ENCODE measurements around the gene RILP. TPM values are rescaled to one million over a fixed set of nuclear protein-coding genes. Genes with fewer than 3 reads are reported as not detected.

The RILP gene
- polyA plus RNA-seq, 10 donors, result 2.9 to 5.6 (median 3.7) TPM

DNA sequence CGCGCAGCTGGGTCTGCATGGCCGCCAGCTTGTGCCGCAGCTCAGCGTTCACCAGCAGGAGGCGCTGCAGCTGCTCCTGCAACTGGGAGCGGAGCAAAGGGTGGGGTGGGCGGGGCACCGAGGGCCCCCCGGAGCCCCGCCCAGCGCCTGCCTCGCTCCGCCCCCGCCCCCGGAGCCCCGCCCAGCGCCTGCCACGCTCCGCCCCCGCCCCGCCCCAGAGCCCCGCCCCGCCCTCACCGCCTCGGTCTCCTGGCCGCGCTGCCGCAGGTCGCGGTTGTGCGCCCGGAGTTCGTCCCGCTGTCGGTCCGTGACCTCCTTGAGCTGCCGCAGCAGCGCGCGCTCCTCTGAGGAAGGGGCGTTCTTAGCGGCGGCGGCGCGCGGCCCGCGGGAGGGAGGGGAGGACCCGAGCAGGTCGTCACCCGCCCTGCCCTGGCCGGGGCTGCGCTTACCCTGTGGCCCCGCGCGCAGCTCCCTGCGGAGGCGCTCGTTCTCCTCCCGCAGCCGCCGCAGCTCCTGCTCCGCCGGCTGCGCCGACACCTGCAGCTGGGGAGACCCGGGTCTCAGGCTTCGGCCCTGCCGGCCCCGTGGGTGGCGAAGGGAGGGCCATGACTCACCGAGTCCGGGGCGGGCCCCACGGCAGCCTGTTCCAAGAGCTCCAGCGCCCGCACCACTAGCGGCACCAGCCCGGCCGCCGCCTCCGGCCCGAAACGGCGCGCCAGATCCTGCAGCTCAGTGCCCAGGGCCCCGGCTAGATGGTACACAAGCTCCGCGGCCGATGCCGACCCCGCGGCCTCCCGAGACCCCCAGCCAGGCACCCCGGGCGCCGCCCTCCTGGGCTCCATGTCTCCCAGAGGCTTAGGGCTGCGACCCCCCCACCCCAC is 463 bp downstream of the RILP start:
- DNase-seq, result peak; percentile 94 to 98 (median 97)

DNA sequence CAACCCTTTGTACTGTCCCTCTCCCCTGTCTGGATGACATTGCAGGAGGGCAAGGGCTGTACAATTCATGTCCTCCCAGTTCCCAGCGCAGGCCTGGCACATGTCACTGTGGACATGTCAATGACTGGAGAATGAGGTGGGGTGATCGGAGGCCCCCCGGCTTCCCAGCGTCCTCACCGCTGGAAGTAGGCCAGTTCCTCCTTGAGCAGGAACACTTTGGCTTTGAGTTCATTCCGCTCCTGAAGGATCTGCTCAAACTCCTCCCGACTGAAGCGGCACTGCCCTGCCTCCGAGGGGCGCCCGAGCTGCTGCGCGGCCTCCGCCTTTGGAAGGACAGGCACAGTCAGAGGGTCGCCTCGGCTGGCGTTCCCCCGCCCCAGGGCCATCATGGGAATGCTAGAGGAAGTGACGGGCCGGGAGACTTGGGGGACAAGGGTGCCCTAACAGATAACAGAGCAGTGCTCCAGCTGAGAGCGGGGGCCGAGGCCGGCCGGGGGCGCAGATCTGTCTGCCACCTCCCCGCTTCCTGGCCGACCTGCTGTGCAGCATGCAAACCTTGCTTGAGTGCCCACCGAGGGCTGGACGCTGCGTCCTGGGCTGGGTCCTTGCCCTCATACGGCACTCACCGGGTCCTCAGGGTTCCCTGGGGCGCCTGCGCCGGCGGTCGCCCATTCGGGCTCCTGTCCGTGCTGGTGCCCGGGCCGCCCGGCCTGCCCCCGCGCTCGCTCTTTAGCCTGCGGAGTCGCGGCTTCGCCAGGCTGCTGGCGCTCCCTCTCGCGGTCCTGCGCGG is 1.3 kb downstream of the RILP start:
- peak in 1 of 3 donors; percentile 70 for DNase-seq

DNA sequence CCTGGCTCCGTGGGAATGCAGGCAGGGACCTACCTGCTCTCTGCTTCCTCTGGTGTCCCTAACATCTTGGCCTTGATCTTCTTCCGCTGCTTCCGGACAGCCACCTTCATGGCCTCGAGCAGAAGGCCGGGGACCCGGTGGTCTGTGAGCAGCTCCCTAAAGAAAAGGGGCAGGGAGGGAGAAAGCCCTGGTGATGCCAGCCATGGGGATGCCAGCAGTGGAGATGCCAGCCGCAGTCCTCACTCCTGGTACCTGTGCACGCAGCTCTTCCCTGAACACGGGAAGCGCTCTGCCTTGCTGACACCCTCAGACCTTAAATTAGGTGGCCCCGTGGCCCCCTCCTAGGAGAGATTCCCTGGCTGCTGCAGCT is 1.9 kb downstream of the RILP start:
- no peak for DNase-seq

- DNase-seq, result no peak
These were observed 3.3 kb downstream of the RILP start for GRCh38 chr17:1646199-1646875.

- DNase-seq, result peak in 1 of 3 donors; percentile 74
These were observed 4.2 kb downstream of the RILP start, which contains the start of gene SCARF1 for GRCh38 chr17:1645207-1646171. Gene SCARF1, minus strand, starts transcription at chr17:1645732. Its CDS starts 35 bp downstream, at chr17:1645697.

DNA sequence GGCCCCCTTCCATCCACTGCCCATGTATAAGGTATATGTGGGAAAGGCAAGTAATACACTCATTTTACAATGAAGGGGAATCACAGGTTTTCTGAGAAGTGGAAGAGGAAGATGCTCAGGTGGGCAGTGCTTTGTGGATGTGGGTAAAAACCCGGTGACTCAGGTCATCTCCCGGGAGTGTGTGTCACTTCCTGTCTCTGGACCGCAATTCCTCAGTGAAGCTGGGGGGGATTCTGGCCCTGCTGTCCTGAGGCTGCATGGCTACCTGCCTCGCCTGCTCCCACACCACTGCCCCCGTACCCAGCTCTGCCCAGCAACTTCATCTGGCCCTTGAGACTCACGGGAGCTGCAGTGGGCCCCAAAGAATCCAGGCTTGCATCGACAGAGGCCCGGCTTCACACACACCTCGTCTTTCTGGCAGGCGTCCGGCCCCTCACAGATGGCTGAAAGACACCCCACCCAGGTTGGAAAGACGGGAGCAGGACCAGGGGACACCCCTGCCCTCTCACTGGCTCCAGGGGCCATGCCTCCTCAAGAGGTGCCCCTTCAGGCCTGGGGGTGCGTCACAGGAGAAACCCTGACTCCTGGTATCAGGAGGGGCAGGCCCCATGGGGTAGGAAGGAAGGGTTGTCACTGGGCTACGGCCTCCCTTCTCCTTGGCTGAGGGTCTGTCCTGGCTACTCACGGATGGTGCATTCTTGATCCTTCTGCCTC is 5.0 kb downstream of the RILP start:
- no peak for DNase-seq

GRCh38 chr17:1643999-1644492 is 5.6 kb downstream of the RILP start:
- peak in 1 of 3 donors; percentile 55 for DNase-seq

- peak in 1 of 3 donors; percentile 53 for DNase-seq
These were observed 6.2 kb downstream of the RILP start for GRCh38 chr17:1643293-1643998.

DNA sequence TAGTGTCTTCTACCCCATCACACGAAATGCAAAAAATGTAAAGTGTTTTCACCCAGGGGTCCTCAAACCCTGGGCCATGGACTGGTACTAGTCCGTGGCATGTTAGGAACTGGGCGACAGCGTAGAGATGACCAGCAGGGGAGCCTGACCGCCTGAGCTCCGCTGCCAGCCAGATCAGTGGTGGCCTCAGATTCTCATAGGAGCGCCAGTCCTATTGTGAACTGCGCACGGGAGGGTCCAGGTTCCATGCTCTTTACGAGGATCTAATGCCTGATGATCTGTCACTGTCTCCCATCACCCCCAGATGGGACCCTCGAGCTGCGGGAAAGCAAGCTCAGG is 8.6 kb downstream of the RILP start:
- DNase-seq, result no peak

DNA sequence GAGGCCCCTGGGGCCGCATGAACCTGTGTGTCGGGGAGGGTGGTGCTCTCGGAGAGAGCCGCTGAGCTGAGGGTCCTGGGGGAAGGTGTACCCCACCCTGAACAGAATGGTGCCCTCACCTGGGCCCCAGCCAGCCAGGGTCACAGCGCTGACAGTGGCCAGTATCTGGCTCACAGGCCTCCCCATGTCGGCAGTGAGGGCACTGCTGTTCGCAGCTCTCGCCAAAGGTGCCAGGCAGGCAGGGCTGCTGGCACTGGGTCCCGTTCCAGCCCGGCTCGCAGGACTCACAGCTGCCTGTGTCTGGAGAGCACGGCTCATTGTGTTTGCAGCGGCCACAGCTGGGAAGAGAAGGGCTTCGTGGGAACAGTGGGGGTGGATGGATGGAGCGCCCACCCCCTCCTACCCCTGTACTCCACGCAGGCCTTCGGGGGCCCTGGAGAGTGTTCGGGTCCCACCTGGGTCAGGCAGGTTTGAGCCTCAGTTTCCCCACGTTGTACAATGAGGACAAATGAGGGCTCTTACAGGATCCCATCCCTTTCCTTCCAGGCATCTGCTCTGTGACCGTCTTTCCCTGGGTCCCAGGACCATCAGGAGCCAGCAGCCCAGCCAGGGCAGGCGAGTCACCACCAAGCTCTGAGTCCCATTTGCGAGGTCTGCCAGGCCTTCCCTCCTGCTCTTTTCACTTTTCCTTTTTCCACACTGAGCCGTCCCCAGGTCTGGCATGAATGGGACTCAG is 9.2 kb downstream of the RILP start:
- peak in 1 of 3 donors; percentile 42 for DNase-seq

- DNase-seq, result no peak
These were observed 10.0 kb downstream of the RILP start for GRCh38 chr17:1639549-1640180.

- DNase-seq, result no peak
These were observed 10.9 kb downstream of the RILP start for GRCh38 chr17:1638624-1639300.

- peak in 1 of 3 donors; percentile 60 for DNase-seq
These were observed 11.5 kb downstream of the RILP start for GRCh38 chr17:1638171-1638590.

DNA sequence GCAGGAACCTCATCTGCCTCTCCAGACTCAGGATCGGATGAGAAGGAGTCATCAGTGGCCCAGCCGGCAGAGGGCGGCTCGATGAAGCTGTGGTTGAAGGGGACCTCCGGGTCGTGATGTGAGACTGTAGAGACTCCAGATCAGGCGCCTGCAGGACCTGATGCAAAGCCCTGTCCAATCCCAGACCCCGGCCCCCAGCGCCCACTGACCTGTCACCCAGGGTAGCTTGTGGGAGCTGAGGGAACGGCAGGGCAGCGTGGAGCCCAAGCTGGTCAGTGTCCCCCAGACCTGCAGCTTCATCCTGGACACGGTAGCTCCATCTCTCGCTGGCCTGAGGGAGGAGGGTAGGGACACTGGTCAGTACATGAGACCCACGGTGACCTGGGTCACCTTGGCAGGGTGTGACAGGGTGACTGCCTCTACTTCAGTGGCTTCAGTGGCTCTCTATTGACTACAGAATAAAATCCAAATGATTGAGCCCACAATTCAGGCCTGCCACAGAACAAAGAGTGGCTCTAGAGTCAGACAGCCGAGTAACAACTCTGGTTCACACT is 12.9 kb downstream of the RILP start:
- no peak for DNase-seq

GRCh38 chr17:1635675-1636465 is 13.8 kb downstream of the RILP start:
- DNase-seq, result no peak

DNA sequence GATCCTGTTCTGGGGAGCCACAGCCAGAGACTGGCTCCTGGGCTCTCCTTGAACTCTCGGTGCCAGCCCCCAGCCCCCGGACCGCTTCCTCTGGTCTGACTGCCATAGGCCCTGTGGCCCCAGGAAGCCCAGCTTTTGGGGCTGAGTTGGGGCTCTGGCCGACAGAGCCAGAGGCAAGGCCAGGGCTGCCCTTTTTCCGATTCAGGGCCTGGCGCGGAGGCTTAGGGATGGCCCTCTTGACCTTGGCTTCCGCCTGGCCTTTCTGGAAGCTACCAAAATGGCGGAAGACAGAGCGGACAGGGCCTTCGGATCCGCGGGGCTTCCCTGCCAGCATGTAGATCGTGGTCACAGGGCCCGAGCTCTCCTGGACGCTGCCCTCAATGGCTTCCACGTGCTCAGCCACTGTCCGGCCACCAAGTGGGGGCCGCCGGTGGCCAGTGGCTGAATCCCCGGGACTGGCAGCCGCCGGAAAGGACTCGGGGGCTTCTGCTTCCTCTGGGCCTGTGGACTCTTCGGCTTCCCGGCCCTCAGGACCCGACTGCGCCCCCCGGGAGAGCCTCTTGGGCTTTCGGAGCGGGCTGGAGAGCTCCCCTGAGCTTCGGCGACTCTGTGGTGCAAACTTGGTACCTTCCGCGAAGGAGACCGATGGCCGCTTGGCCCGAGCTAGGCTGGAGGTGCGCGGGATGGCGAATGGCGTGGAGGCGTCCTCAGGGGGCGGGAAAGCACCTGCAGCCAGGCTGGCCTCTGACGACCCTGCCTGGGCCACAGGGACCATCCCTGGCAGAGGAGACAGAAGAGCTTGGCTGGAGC is 14.6 kb downstream of the RILP start:
- DNase-seq, result no peak

Data from muscle of back (tissue), 11 donors.